ENCODE results near the gene DUOX2. TPM values are rescaled to one million over a fixed set of nuclear protein-coding genes. Genes with fewer than 3 reads are reported as not detected.

Gene DUOX2
- total and polyA plus RNA-seq, 2 of the 13 experiments (the other 11 are each of a cell fraction or from before 2014, with no cell fraction given) = 0.08 TPM; not detected in 1

DNA sequence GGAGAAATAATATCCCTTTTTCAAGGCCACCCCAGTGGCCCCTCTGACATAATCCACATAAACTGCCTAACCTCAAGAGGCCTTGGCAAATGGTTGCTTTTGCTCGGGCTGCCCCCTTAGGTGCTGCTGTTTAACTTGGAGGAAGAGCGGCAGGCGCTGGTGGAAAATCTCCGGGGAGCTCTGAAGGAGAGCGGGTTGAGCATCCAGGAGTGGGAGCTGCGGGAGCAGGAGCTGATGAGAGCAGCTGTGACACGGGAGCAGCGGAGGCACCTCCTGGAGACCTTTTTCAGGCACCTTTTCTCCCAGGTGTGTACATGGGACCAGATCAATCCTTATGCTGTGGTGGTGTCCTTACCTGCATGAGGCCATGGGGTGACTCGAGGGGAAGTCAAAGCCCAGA is 30.8 kb upstream of the DUOX2 start (continued):
- TF ChIP-seq, protein P1, sequence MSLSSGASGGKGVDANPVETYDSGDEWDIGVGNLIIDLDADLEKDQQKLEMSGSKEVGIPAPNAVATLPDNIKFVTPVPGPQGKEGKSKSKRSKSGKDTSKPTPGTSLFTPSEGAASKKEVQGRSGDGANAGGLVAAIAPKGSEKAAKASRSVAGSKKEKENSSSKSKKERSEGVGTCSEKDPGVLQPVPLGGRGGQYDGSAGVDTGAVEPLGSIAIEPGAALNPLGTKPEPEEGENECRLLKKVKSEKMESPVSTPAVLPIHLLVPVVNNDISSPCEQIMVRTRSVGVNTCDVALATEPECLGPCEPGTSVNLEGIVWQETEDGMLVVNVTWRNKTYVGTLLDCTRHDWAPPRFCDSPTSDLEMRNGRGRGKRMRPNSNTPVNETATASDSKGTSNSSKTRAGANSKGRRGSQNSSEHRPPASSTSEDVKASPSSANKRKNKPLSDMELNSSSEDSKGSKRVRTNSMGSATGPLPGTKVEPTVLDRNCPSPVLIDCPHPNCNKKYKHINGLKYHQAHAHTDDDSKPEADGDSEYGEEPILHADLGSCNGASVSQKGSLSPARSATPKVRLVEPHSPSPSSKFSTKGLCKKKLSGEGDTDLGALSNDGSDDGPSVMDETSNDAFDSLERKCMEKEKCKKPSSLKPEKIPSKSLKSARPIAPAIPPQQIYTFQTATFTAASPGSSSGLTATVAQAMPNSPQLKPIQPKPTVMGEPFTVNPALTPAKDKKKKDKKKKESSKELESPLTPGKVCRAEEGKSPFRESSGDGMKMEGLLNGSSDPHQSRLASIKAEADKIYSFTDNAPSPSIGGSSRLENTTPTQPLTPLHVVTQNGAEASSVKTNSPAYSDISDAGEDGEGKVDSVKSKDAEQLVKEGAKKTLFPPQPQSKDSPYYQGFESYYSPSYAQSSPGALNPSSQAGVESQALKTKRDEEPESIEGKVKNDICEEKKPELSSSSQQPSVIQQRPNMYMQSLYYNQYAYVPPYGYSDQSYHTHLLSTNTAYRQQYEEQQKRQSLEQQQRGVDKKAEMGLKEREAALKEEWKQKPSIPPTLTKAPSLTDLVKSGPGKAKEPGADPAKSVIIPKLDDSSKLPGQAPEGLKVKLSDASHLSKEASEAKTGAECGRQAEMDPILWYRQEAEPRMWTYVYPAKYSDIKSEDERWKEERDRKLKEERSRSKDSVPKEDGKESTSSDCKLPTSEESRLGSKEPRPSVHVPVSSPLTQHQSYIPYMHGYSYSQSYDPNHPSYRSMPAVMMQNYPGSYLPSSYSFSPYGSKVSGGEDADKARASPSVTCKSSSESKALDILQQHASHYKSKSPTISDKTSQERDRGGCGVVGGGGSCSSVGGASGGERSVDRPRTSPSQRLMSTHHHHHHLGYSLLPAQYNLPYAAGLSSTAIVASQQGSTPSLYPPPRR (CRISPR knock-in tag; IDR thresholded peaks at IDR 0.05; ENCODE audit: borderline replicate concordance) = no peak
- no peak for TF ChIP-seq MTF2 (CRISPR knock-in tag; IDR thresholded peaks at IDR 0.05; ENCODE audit: borderline replicate concordance)

DNA sequence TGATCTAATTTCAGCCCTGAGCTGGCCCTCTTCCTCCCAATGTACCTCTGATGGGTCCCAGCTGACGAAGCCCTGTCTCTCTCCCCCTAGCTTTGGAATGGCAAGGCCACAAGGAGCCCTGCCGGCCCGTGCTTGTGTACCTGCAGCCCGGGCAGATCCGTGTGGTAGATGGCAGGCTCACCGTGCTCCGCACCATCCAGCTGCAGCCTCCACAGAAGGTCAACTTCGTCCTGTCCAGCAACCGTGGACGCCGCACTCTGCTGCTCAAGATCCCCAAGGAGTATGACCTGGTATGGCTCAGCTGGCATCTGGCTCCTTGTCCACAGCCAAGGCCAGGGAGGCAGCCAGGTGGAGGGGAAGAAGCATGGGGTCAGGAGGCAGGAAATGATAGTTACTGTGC is 30.0 kb upstream of the DUOX2 start:
- 33% methylated on average over 5 of the region's 11 CpGs for WGBS (ENCODE audit: low lambda C conversion rate)
- Histone ChIP-seq H3K4me3 (replicated peaks in 1 of 3; ENCODE audit: insufficient read depth in 1 of 3, low read depth in 2 of 3, low read length in 3 of 3) (no peak overlapping the region), H3K79me2 (ENCODE audit: insufficient read depth, low read length) (no peaks in the 10 kb centered on the region), H2AFZ (ENCODE audit: low read length) (no peak overlapping the region), H3K9me3 (ENCODE audit: low read length) (no peaks in the 10 kb centered on the region), H3K27ac (ENCODE audit: extremely low read length, insufficient read depth, low read length) (no peak overlapping the region), H3K27me3 (ENCODE audit: control insufficient read depth in 1 of 2, insufficient read depth in 2 of 2, low read length in 2 of 2) (peaks cover 0 to 27% of the 10 kb centered on the region in 2 experiments; a peak in 1 of 5 replicates), H3K4me1 (ENCODE audit: insufficient read depth, low read length) (peaks cover 8% of the 10 kb centered on the region), H3K4me2 (ENCODE audit: low read depth, low read length) (no peak overlapping the region), H3K36me3 (replicated peaks in 1 of 2; ENCODE audit: control insufficient read depth in 1 of 2, insufficient read depth in 2 of 2, low read length in 2 of 2) (no peaks in the 10 kb centered on the region), H4K20me1 (ENCODE audit: insufficient read depth, low read length) (no peaks in the 10 kb centered on the region), H3K9ac (ENCODE audit: insufficient read depth, low read depth, low read length) (no peak overlapping the region)
- no peak for FAIRE-seq
- ChIA-PET POLR2A (no interaction called here), CTCF (ENCODE audit: low intra/inter-chr PET ratio, low total read pairs) (no interaction called here)
- in situ Hi-C loops (cut with HindIII; ENCODE audit: extremely low pct_ligation_motif_present, low pct_unique_long_range_greater_than_20kb) = no loop called here
- TF ChIP-seq ADNP (CRISPR knock-in tag; IDR thresholded peaks at IDR 0.05) = no peak
- no peak for TF ChIP-seq ZSCAN12 (CRISPR knock-in tag; IDR thresholded peaks at IDR 0.05)
- TF ChIP-seq ZNF841 (CRISPR knock-in tag; IDR thresholded peaks at IDR 0.05; ENCODE audit: borderline replicate concordance) = no peak
- intact Hi-C loops (cut with micrococcal nuclease; ENCODE audit: unreplicated experiment) = no loop called here
- BruUV-seq (replicated peaks) = no TSS peak
- DNase-seq (ENCODE audit: low spot score) = no peak
- no peak for ATAC-seq
